Fibroblast of lung (primary cell): ENCODE results near the gene CRIP1.

ENCODE experiments used
- CTCF ChIP-seq, 2 donors: IDR thresholded peaks in 1 of 2; conservative IDR thresholded peaks in 1 of 2; 1 replicate in 1 of 2; 2 replicates in 1 of 2; pipeline ENCODE4 v1.5.1; 2011 to 2012; ENCODE audit warnings: low read length in 2 of 2, control low read depth in 1 of 2, inconsistent platforms in 1 of 2, low read depth in 1 of 2, mild to moderate bottlenecking in 1 of 2
- EZH2 ChIP-seq: IDR thresholded peaks from 2 replicates; pipeline ENCODE4 v1.5.1; 2012; ENCODE audit warnings: low read length, control low read depth, mild to moderate bottlenecking; ENCODE audit errors: missing control alignments

DNA sequence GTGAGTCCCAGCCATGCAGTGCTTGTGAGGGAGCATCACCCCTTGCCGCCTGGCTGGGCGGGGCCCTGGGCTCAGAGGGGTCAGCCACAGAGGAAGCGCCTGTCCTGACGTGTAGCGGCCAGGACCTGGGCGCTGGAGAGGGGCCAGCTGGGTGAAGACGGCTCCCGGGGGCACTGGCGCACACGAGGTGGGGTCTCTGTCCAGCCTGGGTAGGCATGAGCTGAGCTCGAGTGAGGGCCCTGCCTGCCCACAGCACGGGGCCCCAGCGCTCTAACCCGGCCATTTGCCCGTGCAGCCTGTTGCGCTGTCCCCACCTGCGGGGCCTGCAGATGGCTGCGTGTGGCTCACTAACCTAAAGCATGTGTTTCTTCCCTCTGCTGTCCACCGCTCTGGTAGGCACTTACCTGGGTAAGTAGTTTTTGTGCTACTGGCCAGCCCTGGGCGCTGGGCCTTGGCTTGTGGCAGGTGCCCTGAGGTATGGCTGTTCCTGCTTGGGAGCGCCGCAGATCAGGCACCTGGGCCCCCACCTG is 18.7 kb upstream of the CRIP1 start:
- no peak for TF ChIP-seq CTCF (conservative IDR thresholded peaks at IDR 0.05 in 1 of 2, IDR thresholded peaks at IDR 0.05 in 1 of 2; ENCODE audit: low read depth in 1 of 2, low read length in 2 of 2)
- no peak for TF ChIP-seq EZH2
